Neural progenitor cell (in vitro differentiated cells): Measurements from ENCODE around the gene CDH20.

Source experiments
- EZH2 ChIP-seq: fragments of 200-600 bp; sonication (generic); IDR thresholded peaks from 2 replicates; pipeline ENCODE4 v1.6.1; 2017; ENCODE audit warnings: antibody characterized with exemption, mild to moderate bottlenecking, moderate library complexity
- EZH2phosphoT487 ChIP-seq: fragments of 200-600 bp; sonication (generic); IDR thresholded peaks from 2 replicates; pipeline ENCODE4 v1.6.1; 2017; ENCODE audit warnings: antibody characterized with exemption
- TF ChIP-seq, protein P1 (sequence below): fragments of 200-600 bp; sonication (generic); IDR thresholded peaks from 2 replicates; pipeline ENCODE4 v1.5.1; 2017; ENCODE audit warnings: antibody characterized with exemption, mild to moderate bottlenecking

DNA sequence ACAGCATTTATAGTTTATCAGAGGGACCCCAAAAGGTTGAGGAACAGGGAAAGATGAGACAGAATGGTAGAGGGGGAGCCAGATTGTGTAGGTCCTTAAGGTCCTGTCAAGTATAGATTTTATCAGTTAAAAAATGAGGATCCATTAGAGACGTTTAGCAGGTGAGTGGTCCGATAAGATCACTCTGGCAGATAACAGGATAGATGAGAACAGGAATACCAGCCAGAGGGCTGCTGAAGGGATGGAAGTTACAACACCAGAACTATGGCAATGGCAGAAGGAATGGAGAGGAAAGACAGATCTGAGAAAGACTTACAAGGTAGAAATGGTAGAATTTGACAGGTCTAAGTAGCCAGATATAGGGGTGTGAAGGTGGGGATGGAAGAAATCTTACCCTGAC lies 141.7 kb downstream of the CDH20 start:
- TF ChIP-seq EZH2 (no peak), EZH2phosphoT487 (no peak)
- TF ChIP-seq, protein P1, sequence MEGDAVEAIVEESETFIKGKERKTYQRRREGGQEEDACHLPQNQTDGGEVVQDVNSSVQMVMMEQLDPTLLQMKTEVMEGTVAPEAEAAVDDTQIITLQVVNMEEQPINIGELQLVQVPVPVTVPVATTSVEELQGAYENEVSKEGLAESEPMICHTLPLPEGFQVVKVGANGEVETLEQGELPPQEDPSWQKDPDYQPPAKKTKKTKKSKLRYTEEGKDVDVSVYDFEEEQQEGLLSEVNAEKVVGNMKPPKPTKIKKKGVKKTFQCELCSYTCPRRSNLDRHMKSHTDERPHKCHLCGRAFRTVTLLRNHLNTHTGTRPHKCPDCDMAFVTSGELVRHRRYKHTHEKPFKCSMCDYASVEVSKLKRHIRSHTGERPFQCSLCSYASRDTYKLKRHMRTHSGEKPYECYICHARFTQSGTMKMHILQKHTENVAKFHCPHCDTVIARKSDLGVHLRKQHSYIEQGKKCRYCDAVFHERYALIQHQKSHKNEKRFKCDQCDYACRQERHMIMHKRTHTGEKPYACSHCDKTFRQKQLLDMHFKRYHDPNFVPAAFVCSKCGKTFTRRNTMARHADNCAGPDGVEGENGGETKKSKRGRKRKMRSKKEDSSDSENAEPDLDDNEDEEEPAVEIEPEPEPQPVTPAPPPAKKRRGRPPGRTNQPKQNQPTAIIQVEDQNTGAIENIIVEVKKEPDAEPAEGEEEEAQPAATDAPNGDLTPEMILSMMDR: no peak
